K562 (cell line): ENCODE measurements around the gene KISS1. TPM values are rescaled to one million over a fixed set of nuclear protein-coding genes. Genes with fewer than 3 reads are reported as not detected.

Experiments used
- ATAC-seq: fragments of 200-7000 bp; cut with Tn5 transposase; 3 replicates; pipeline ENCODE4 v1.9.1; 2020; ENCODE audit warnings: moderate library complexity
- BruUV-seq: library from RNA; stranded (reverse); fragments of 400-500 nt; replicated peaks from 2 replicates; lab custom pipeline; 2021; lab: Mats Ljungman, UMichigan
- CTCF ChIA-PET: fragments of 300-600 bp; formaldehyde crosslinking; extraction: SDS; loops from one replicate; lab custom pipeline; 2021; ENCODE audit warnings: low intra/inter-chr PET ratio; lab: Yijun Ruan, JAX
- POLR2A ChIA-PET: fragments of 300-600, 350-650 bp; sonication (Branson Sonifier 250); formaldehyde crosslinking; extraction: SDS; loops from one replicate; lab custom pipeline; 2021; ENCODE audit warnings: antibody characterized with exemption, inconsistent platforms; lab: Yijun Ruan, JAX
- DNase-seq, 4 experiments: peaks; one replicate each; pipeline versions ENCODE4 v3.0.0 to v3.0.0-alpha.2; 2011 to 2018; ENCODE audit warnings: low spot score in 3 of 4, mixed read lengths in 3 of 4; ENCODE audit errors: extremely low read depth in 1 of 4
- FAIRE-seq: peaks from 2 replicates; lab custom pipeline; 2011; peaks lifted over from hg19 to GRCh38; lab: Jason Lieb, UNC
- H2AFZ ChIP-seq: 2 replicates; pipeline ENCODE4 v1.6.0; 2011; ENCODE audit warnings: low read depth, low read length, control low read depth, inconsistent platforms
- H3K27ac ChIP-seq: fragments of 200-600 bp; 3 replicates; pipeline ENCODE4 v1.8.0; 2011; ENCODE audit warnings: low read depth, mild to moderate bottlenecking, control low read depth, inconsistent platforms, low read length, moderate library complexity, mixed read lengths; ENCODE audit errors: extremely low read depth
- H3K27me3 ChIP-seq, 2 experiments: fragments of 300-600 bp in 1 of 2; 2 replicates in 1 of 2; 3 replicates in 1 of 2; pipeline versions ENCODE4 v1.6.0 to v1.8.0; 2011; ENCODE audit warnings: inconsistent platforms in 2 of 2, low read length in 2 of 2, mild to moderate bottlenecking in 1 of 2, mixed read lengths in 1 of 2, moderate library complexity in 1 of 2; ENCODE audit not compliant: control insufficient read depth in 2 of 2, insufficient read depth in 2 of 2
- H3K36me3 ChIP-seq: fragments of 300-600 bp; 3 replicates; pipeline ENCODE4 v1.8.0; 2011; ENCODE audit warnings: mild to moderate bottlenecking, low read length, inconsistent platforms; ENCODE audit not compliant: control insufficient read depth, insufficient read depth
- H3K4me1 ChIP-seq, 2 experiments: fragments of 200-600 bp in 1 of 2; replicated peaks in 1 of 2; 2 replicates in 1 of 2; 3 replicates in 1 of 2; pipeline versions ENCODE4 v1.5.1 to v1.8.0; 2011; ENCODE audit warnings: inconsistent platforms in 2 of 2, low read length in 2 of 2, mild to moderate bottlenecking in 1 of 2, mixed read lengths in 1 of 2, moderate library complexity in 1 of 2; ENCODE audit not compliant: control insufficient read depth in 2 of 2, insufficient read depth in 2 of 2
- H3K4me2 ChIP-seq: 2 replicates; pipeline ENCODE4 v1.6.1; 2011; ENCODE audit warnings: low read length, control low read depth, inconsistent platforms, mixed read lengths; ENCODE audit not compliant: insufficient read depth
- H3K4me3 ChIP-seq: fragments of 200-600 bp; sonication (generic), shearing (Covaris generic); 2 replicates; pipeline ENCODE4 v1.5.1; 2016; ENCODE audit warnings: control low read depth, inconsistent platforms
- H3K79me2 ChIP-seq: fragments of 200-600 bp; 3 replicates; pipeline ENCODE4 v1.8.0; 2011; ENCODE audit warnings: low read length, inconsistent platforms; ENCODE audit not compliant: control insufficient read depth, insufficient read depth
- H3K9ac ChIP-seq, 2 experiments: 2 replicates each; pipeline versions ENCODE4 v1.6.0 to v1.6.1; 2011; ENCODE audit warnings: low read depth in 2 of 2, low read length in 2 of 2, control low read depth in 1 of 2, inconsistent platforms in 1 of 2, mild to moderate bottlenecking in 1 of 2, mixed read lengths in 1 of 2; ENCODE audit not compliant: insufficient read depth in 1 of 2
- H3K9me1 ChIP-seq: one replicate; pipeline ENCODE4 v1.6.0; 2011; ENCODE audit warnings: inconsistent platforms, mild to moderate bottlenecking, low read length, moderate library complexity; ENCODE audit not compliant: control insufficient read depth, insufficient read depth
- H3K9me3 ChIP-seq: replicated peaks from 2 replicates; pipeline ENCODE4 v1.5.1; 2011; ENCODE audit warnings: low read depth, low read length, inconsistent platforms; ENCODE audit not compliant: control insufficient read depth, insufficient read depth
- H4K20me1 ChIP-seq: replicated peaks from 2 replicates; pipeline ENCODE4 v1.6.1; 2011; ENCODE audit warnings: low read length, inconsistent platforms, mixed read lengths; ENCODE audit not compliant: control insufficient read depth, insufficient read depth
- BMI1 ChIP-seq: fragments of 150-350 bp; IDR thresholded peaks from 2 replicates; pipeline ENCODE4 v1.6.1; 2014; ENCODE audit warnings: low read length
- CBX8 ChIP-seq: fragments of 200-600 bp; sonication (generic); IDR thresholded peaks from 2 replicates; pipeline ENCODE4 v1.6.1; 2012; ENCODE audit warnings: borderline replicate concordance, mixed run types, low read depth, mild to moderate bottlenecking, moderate library complexity, mixed read lengths, low read length, control low read depth, inconsistent platforms; ENCODE audit not compliant: poor library complexity, severe bottlenecking; ENCODE audit errors: extremely low read depth
- ETV6 ChIP-seq, 3 experiments: fragments of 150-350 bp in 1 of 3; sonication (generic) in 1 of 3; formaldehyde crosslinking in 1 of 3; IDR thresholded peaks; 2 replicates each; pipeline versions ENCODE4 v1.6.1 to v1.8.0; 2014 to 2022; ENCODE audit warnings: borderline replicate concordance in 2 of 3, low read depth in 2 of 3, antibody characterized with exemption in 1 of 3, low read length in 1 of 3, mild to moderate bottlenecking in 1 of 3, missing genetic modification reagents in 1 of 3
- FIP1L1 ChIP-seq: fragments of 200-400 bp; formaldehyde crosslinking; IDR thresholded peaks from 2 replicates; pipeline ENCODE4 v1.6.1; 2018; ENCODE audit warnings: mild to moderate bottlenecking, low read depth, low read length; ENCODE audit not compliant: poor library complexity, severe bottlenecking
- KDM2B ChIP-seq: fragments of 250-450 bp; sonication (Bioruptor Pico); IDR thresholded peaks from 2 replicates; pipeline ENCODE4 v1.8.0; 2021; ENCODE audit warnings: mild to moderate bottlenecking, moderate library complexity
- KLF6 ChIP-seq: fragments of 250-450 bp; sonication (Bioruptor Pico); IDR thresholded peaks from 2 replicates; pipeline ENCODE4 v1.4.0; 2020; ENCODE audit warnings: mild to moderate bottlenecking, moderate library complexity, borderline replicate concordance
- MCM5 ChIP-seq: fragments of 450-650 bp; IDR thresholded peaks from 2 replicates; pipeline ENCODE4 v1.6.1; 2016; ENCODE audit warnings: low read depth
- MXD1 ChIP-seq: fragments of 250-450 bp; sonication (Bioruptor Pico); IDR thresholded peaks from 2 replicates; pipeline ENCODE4 v1.8.0; 2021; ENCODE audit warnings: borderline replicate concordance, mild to moderate bottlenecking, moderate library complexity; ENCODE audit not compliant: poor library complexity, severe bottlenecking
- NFE2L1 ChIP-seq: fragments of 450-650 bp; IDR thresholded peaks from 2 replicates; pipeline ENCODE4 v1.6.1; 2016; ENCODE audit warnings: missing genetic modification characterization, low read depth, mild to moderate bottlenecking, missing compliant biosample characterization, moderate library complexity, borderline replicate concordance
- POLR2A ChIP-seq: fragments of 450-650 bp; conservative IDR thresholded peaks from 2 replicates; pipeline ENCODE4 v1.6.1; 2016
- PTRF ChIP-seq: fragments of 450-650 bp; IDR thresholded peaks from 2 replicates; pipeline ENCODE4 v1.6.1; 2016; ENCODE audit warnings: mild to moderate bottlenecking, missing genetic modification characterization, missing compliant biosample characterization
- PTTG1 ChIP-seq: fragments of 450-650 bp; IDR thresholded peaks from 2 replicates; pipeline ENCODE4 v1.6.1; 2016; ENCODE audit warnings: low read depth, mild to moderate bottlenecking, missing genetic modification characterization, missing compliant biosample characterization
- TCF7L2 ChIP-seq: fragments of 150-350 bp; IDR thresholded peaks from 2 replicates; pipeline ENCODE4 v1.6.1; 2016; ENCODE audit warnings: low read depth, mild to moderate bottlenecking, low read length, moderate library complexity
- ZKSCAN3 ChIP-seq: fragments of 250-450 bp; sonication (Bioruptor Pico); IDR thresholded peaks from 2 replicates; pipeline ENCODE4 v1.4.0; 2020
- ZNF217 ChIP-seq: sonication (generic); formaldehyde crosslinking; IDR thresholded peaks from 2 replicates; pipeline ENCODE4 v1.8.0; 2022; ENCODE audit warnings: mild to moderate bottlenecking, missing genetic modification reagents
- ZNF79 ChIP-seq: fragments of 250-450 bp; sonication (Bioruptor Pico); IDR thresholded peaks from 2 replicates; pipeline ENCODE4 v1.4.0; 2020; ENCODE audit warnings: low read depth, mild to moderate bottlenecking, moderate library complexity
- WGBS: fragments of 100-300 bp; shearing (Covaris generic); methylation state at CpG from one replicate; pipeline ENCODE4 v1.1.6; 2016; ENCODE audit warnings: low coverage, mixed read lengths; ENCODE audit not compliant: insufficient coverage; ENCODE audit errors: missing lambda C conversion rate; 5-methylcytosine and 5-hydroxymethylcytosine counted together
- in situ Hi-C: fragments of 300-500 bp; cut with MboI; formaldehyde crosslinking; loops from 4 replicates; pipeline ENCODE4 v1.15.0; 2018; ENCODE audit warnings: inconsistent platforms, mixed read lengths
- intact Hi-C: fragments of 100-400 bp; cut with micrococcal nuclease; formaldehyde crosslinking; loops from 2 replicates; pipeline ENCODE4 v1.14.2; 2022
- polyA plus RNA-seq, 8 experiments: library from polyadenylated mRNA; depleted of rRNA in 4 of 8; stranded (reverse) in 5 of 8; unstranded in 3 of 8; fragments of >200 nt; fragmentation: Nextera tagmentation in 2 of 8; fragmentation: Illumina TruSeq in 1 of 8; extraction: Ambion mirVana in 2 of 8; extraction: Trizol in 1 of 8; gene quantifications; 2 replicates each; pipeline versions ENCODE4 v1.2.1 to v1.2.3, GENCODE V29; 2011 to 2014; ENCODE audit warnings: inconsistent platforms in 1 of 8, missing spikeins in 1 of 8
- total RNA-seq, 7 experiments: library from RNA; depleted of rRNA in 6 of 7; stranded (reverse); fragments of >200 nt in 6 of 7; fragmentation: Illumina TruSeq in 2 of 7; extraction: Trizol in 2 of 7; gene quantifications; 2 replicates each; pipeline versions ENCODE4 v1.2.1 to v1.2.3, GENCODE V29; 2011 to 2021; ENCODE audit warnings: low replicate concordance in 1 of 7

Gene KISS1
- total and polyA plus RNA-seq, 9 of the 15 experiments (the other 6 are each of a cell fraction or from before 2014, with no cell fraction given): 0.31 TPM; not detected in 8

GRCh38 chr1:204157962-204158361, 38.3 kb downstream of the KISS1 start:
- Histone ChIP-seq H3K4me2 (no peak overlapping the region), H3K79me2 (no peaks in the 10 kb centered on the region), H3K27me3 (peaks cover 3 to 59% of the 10 kb centered on the region in 2 experiments; a peak in 3 of 5 replicates), H2AFZ (no peak overlapping the region), H3K27ac (no peak overlapping the region), H3K4me1 (no peaks in the 10 kb centered on the region), H3K9ac (no peak overlapping the region), H3K36me3 (no peaks in the 10 kb centered on the region), H4K20me1 (peaks cover 7% of the 10 kb centered on the region), H3K9me3 (no peaks in the 10 kb centered on the region), H3K9me1 (peaks cover 3% of the 10 kb centered on the region), H3K4me3 (no peak overlapping the region)
- TF ChIP-seq MXD1 (CRISPR knock-in tag) (no peak), ZNF217 (CRISPR knock-in tag) (no peak), BMI1 (no peak), PTTG1 (no peak), KDM2B (CRISPR knock-in tag) (no peak), CBX8 (no peak), MCM5 (no peak), TCF7L2 (no peak), POLR2A (no peak), KLF6 (CRISPR knock-in tag) (no peak), ZNF79 (CRISPR knock-in tag) (no peak), ETV6 (IDR thresholded peaks at IDR 0.05; ENCODE audit: borderline replicate concordance in 1 of 2, low read depth in 2 of 2, low read length in 1 of 2) (no peak), ETV6 (CRISPR knock-in tag; IDR thresholded peaks at IDR 0.05; ENCODE audit: borderline replicate concordance) (no peak), PTRF (tag) (no peak), FIP1L1 (no peak), NFE2L1 (tag) (no peak), ZKSCAN3 (CRISPR knock-in tag) (no peak)
- intact Hi-C loops: no loop called here
- ChIA-PET CTCF (no interaction called here), POLR2A (interaction anchor here (0.7 kb wide), 1 partner anchor 29 kb away, joined by 3 read pairs; no protein-coding TSS in a partner anchor)
- DNase-seq: no peak
- no peak for FAIRE-seq
- WGBS: 2% methylated on average over 5 of the region's 6 CpGs
- in situ Hi-C loops: loop anchor here (5.0 kb wide), 1 partner anchor 204 kb away; no protein-coding TSS in a partner anchor
- no TSS peak for BruUV-seq
- ATAC-seq: no peak
